Ishikawa (cell line): Measurements from ENCODE around the gene TAGAP.

Experiments
- CEBPB ChIP-seq: IDR thresholded peaks from 2 replicates; pipeline ENCODE4 v1.6.1; 2012
- CREB1 ChIP-seq: IDR thresholded peaks from 2 replicates; pipeline ENCODE4 v1.6.1; 2012; ENCODE audit warnings: low read depth
- EGR1 ChIP-seq: IDR thresholded peaks from 2 replicates; pipeline ENCODE4 v1.6.1; 2012
- EP300 ChIP-seq: IDR thresholded peaks from 2 replicates; pipeline ENCODE4 v1.6.1; 2012; ENCODE audit warnings: borderline replicate concordance
- FOXM1 ChIP-seq: IDR thresholded peaks from 2 replicates; pipeline ENCODE4 v1.6.1; 2012; ENCODE audit warnings: low read depth, borderline replicate concordance
- NFIC ChIP-seq: IDR thresholded peaks from 2 replicates; pipeline ENCODE4 v1.6.1; 2012
- RAD21 ChIP-seq: IDR thresholded peaks from 2 replicates; pipeline ENCODE4 v1.6.1; 2012; ENCODE audit warnings: low read depth
- TAF1 ChIP-seq: IDR thresholded peaks from 2 replicates; pipeline ENCODE4 v1.6.1; 2012; ENCODE audit warnings: low read depth, mild to moderate bottlenecking
- TCF12 ChIP-seq: IDR thresholded peaks from 2 replicates; pipeline ENCODE4 v1.6.1; 2012; ENCODE audit warnings: low read depth
- TEAD4 ChIP-seq: IDR thresholded peaks from 2 replicates; pipeline ENCODE4 v1.6.1; 2012
- YY1 ChIP-seq: IDR thresholded peaks from 2 replicates; pipeline ENCODE4 v1.6.1; 2012; ENCODE audit warnings: low read depth
- ZBTB7A ChIP-seq: IDR thresholded peaks from 2 replicates; pipeline ENCODE4 v1.6.1; 2012; ENCODE audit warnings: low read depth
- TF ChIP-seq, protein P1 (sequence below): IDR thresholded peaks from 2 replicates; pipeline ENCODE4 v1.6.1; 2012
- TF ChIP-seq, protein P2 (sequence below): IDR thresholded peaks from 2 replicates; pipeline ENCODE4 v1.6.1; 2012
- TF ChIP-seq, protein P3 (sequence below): IDR thresholded peaks from 2 replicates; pipeline ENCODE4 v1.6.1; 2012; ENCODE audit warnings: low read depth, mild to moderate bottlenecking

TAGAP gene

DNA sequence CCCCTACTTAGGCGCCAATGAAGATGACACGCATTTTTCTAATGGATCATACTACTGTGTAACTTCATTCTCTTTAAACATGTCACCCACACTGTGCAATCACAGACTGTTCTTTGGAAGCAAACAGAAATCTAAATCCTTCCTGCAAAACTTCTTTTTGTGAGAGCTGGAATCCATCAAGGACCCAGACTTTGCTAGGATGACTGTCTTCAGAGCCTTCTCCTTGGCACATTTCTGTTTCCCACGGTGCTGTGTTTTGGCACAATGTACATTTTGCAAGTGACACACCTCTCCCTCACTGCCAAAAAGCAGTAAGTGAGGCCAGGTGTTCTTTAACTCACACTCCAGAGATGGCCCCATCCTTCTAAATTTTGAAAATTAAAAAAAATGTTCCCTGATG lies 21.7 kb upstream of the TAGAP start:
- TF ChIP-seq TCF12 (no peak), EP300 (no peak), CEBPB (no peak), EGR1 (no peak), TAF1 (no peak), ZBTB7A (no peak)
- TF ChIP-seq, protein P1, sequence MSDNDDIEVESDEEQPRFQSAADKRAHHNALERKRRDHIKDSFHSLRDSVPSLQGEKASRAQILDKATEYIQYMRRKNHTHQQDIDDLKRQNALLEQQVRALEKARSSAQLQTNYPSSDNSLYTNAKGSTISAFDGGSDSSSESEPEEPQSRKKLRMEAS, result no peak
- TF ChIP-seq, protein P2, sequence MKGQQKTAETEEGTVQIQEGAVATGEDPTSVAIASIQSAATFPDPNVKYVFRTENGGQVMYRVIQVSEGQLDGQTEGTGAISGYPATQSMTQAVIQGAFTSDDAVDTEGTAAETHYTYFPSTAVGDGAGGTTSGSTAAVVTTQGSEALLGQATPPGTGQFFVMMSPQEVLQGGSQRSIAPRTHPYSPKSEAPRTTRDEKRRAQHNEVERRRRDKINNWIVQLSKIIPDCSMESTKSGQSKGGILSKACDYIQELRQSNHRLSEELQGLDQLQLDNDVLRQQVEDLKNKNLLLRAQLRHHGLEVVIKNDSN, result no peak

DNA sequence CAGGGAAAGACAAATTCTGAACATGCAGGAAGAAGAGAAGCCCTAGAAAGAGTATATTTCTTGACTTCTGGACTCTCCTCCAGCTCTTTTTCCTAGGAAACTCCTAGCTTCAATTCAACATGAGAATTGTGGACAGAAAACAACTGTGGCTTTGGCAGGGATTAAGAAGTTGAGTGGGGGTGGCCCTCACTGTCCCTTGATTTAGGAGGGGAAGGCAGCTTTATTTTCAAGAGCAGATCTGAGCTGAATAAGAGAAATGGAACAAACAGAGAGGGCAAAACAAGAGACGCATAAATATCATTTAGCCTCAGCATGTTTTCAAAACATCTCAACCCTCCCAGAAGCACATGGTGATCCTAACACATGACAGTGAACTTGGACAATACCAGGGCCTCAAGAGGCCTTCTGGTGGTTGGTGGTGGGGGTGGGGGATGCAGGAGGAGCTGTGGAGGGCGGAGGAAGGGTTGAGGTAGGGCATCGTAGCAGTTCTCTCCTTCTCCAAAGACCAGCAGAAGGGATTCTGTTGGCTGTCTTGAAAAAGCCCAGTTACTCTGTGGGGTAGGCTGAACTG lies 21.1 kb upstream of the TAGAP start:
- TF ChIP-seq EGR1, result no peak
- no peak for TF ChIP-seq NFIC
- TF ChIP-seq, protein P1, result no peak
- TF ChIP-seq TCF12, result no peak
- TF ChIP-seq ZBTB7A, result no peak
- TF ChIP-seq, protein P3, sequence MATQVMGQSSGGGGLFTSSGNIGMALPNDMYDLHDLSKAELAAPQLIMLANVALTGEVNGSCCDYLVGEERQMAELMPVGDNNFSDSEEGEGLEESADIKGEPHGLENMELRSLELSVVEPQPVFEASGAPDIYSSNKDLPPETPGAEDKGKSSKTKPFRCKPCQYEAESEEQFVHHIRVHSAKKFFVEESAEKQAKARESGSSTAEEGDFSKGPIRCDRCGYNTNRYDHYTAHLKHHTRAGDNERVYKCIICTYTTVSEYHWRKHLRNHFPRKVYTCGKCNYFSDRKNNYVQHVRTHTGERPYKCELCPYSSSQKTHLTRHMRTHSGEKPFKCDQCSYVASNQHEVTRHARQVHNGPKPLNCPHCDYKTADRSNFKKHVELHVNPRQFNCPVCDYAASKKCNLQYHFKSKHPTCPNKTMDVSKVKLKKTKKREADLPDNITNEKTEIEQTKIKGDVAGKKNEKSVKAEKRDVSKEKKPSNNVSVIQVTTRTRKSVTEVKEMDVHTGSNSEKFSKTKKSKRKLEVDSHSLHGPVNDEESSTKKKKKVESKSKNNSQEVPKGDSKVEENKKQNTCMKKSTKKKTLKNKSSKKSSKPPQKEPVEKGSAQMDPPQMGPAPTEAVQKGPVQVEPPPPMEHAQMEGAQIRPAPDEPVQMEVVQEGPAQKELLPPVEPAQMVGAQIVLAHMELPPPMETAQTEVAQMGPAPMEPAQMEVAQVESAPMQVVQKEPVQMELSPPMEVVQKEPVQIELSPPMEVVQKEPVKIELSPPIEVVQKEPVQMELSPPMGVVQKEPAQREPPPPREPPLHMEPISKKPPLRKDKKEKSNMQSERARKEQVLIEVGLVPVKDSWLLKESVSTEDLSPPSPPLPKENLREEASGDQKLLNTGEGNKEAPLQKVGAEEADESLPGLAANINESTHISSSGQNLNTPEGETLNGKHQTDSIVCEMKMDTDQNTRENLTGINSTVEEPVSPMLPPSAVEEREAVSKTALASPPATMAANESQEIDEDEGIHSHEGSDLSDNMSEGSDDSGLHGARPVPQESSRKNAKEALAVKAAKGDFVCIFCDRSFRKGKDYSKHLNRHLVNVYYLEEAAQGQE, result no peak
- TF ChIP-seq RAD21, result no peak
- TF ChIP-seq TEAD4, result no peak

DNA sequence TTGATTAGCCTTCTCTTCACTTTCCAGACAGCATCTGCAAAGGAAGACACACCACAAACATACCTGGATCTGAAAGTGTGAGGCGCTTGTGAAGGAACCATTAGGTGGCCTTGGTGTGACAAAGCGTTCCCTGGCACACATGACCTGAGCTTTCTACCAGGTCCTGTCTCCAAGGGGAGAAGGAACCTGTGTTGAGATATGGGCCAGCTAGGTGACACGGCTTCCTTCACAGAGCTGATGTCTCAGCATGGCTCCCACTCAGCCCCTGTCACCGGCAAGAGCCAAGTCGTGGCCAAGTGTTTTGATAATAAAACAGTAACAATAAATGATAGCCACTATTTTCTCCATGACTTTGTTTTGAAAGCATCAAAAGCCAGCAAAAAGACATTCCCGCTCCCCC lies 20.3 kb upstream of the TAGAP start:
- TF ChIP-seq CREB1 (no peak), RAD21 (no peak), CEBPB (no peak), EGR1 (no peak), YY1 (no peak), ZBTB7A (no peak), NFIC (no peak), TCF12 (no peak), FOXM1 (no peak)
- TF ChIP-seq, protein P1, result no peak
- TF ChIP-seq, protein P2, result no peak
- TF ChIP-seq, protein P3, result no peak

DNA sequence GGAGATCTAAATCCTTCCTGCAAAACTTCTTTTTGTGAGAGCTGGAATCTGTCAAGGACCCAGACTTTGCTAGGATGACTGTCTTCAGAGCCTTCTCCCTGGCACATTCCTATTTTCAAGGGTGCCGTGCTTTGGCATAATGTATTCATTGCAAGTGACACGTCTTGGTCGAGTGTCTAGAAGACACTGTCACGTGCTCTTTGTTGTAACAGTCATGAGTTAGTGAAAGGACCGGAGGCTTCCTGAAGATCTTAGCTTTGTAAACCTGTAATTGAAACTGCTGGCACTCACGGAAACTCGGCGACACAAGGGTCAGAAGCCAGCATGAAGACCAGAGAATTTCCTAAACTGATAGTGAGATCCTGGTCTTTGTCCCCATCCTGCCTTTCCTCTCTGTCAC lies 19.7 kb upstream of the TAGAP start:
- TF ChIP-seq YY1, result no peak
- no peak for TF ChIP-seq ZBTB7A
- no peak for TF ChIP-seq EGR1
- no peak for TF ChIP-seq TAF1
- TF ChIP-seq, protein P2, result no peak
- TF ChIP-seq CREB1, result no peak
- no peak for TF ChIP-seq CEBPB
- TF ChIP-seq, protein P3, result no peak
- TF ChIP-seq, protein P1, result no peak
- no peak for TF ChIP-seq FOXM1
- no peak for TF ChIP-seq TCF12
- no peak for TF ChIP-seq RAD21
- no peak for TF ChIP-seq EP300
- no peak for TF ChIP-seq NFIC
- TF ChIP-seq TEAD4, result no peak
